ENCODE data around the gene SPTBN4.

The SPTBN4 gene

DNA sequence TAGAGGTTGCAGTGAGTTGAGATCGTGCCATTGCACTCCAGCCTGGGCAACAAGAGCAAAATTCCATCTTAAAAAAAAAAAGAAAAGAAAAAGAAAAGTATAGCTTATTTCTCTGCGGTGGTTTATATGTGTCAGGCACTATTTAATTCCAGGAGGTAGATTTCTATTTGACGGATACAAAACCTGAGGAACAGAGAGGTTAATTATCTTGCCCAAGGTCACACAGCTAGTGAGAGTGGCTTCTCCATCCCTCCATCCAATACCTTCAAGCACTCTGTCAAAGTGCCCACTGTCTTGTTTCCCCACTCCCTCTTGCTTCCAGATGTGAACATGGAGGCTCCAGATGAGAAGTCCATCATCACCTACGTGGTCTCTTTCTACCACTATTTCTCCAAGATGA is 34.8 kb downstream of the SPTBN4 start:
- no peaks in the 10 kb centered on the region for H3K79me2 ChIP-seq

DNA sequence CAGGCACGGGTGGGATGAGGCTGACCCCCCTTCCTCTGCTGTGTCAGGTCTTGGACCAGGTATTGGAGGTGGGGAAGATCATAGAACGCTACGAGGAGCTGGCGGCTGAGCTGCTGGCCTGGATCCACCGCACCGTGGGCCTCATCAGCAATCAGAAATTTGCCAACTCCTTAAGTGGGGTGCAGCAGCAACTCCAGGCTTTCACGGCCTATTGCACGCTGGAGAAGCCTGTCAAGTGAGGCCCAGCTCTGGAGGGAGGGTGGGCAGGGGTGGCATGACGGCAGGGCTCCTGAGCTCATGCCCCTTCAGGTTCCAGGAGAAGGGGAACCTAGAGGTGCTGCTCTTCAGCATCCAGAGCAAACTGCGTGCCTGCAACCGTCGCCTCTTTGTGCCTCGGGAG is 35.3 kb downstream of the SPTBN4 start:
- Histone ChIP-seq H3K36me3 (ENCODE audit: control insufficient read depth, insufficient read depth, low read length) (no peaks in the 10 kb centered on the region), H3K4me1 (no peaks in the 10 kb centered on the region), H3K4me3 (ENCODE audit: low read depth, low read length) (no peak overlapping the region), H3K27me3 (ENCODE audit: control insufficient read depth, insufficient read depth, low read length) (no peaks in the 10 kb centered on the region), H3K9me3 (ENCODE audit: control insufficient read depth, low read length) (no peaks in the 10 kb centered on the region), H2AFZ (no peak overlapping the region), H3K9ac (no peak overlapping the region), H3K79me2 (no peaks in the 10 kb centered on the region), H3K4me2 (ENCODE audit: low read length) (no peak overlapping the region), H3K27ac (no peak overlapping the region)
- TF ChIP-seq, protein P1, sequence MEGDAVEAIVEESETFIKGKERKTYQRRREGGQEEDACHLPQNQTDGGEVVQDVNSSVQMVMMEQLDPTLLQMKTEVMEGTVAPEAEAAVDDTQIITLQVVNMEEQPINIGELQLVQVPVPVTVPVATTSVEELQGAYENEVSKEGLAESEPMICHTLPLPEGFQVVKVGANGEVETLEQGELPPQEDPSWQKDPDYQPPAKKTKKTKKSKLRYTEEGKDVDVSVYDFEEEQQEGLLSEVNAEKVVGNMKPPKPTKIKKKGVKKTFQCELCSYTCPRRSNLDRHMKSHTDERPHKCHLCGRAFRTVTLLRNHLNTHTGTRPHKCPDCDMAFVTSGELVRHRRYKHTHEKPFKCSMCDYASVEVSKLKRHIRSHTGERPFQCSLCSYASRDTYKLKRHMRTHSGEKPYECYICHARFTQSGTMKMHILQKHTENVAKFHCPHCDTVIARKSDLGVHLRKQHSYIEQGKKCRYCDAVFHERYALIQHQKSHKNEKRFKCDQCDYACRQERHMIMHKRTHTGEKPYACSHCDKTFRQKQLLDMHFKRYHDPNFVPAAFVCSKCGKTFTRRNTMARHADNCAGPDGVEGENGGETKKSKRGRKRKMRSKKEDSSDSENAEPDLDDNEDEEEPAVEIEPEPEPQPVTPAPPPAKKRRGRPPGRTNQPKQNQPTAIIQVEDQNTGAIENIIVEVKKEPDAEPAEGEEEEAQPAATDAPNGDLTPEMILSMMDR (IDR thresholded peaks at IDR 0.05) = no peak

More for the DNA sequence above, 34.8 kb downstream of the SPTBN4 start:
- TF ChIP-seq, protein P1 (IDR thresholded peaks at IDR 0.05) = no peak
- no peaks in the 10 kb centered on the region for H3K4me1 ChIP-seq
- H3K27ac ChIP-seq = no peak overlapping the region
- H3K9me3 ChIP-seq (ENCODE audit: control insufficient read depth, low read length) = no peaks in the 10 kb centered on the region
- H2AFZ ChIP-seq = no peak overlapping the region
- no peak overlapping the region for H3K4me2 ChIP-seq (ENCODE audit: low read length)
- H3K4me3 ChIP-seq (ENCODE audit: low read depth, low read length) = no peak overlapping the region
- H3K36me3 ChIP-seq (ENCODE audit: control insufficient read depth, insufficient read depth, low read length) = no peaks in the 10 kb centered on the region
- H3K9ac ChIP-seq = no peak overlapping the region
- no peaks in the 10 kb centered on the region for H3K27me3 ChIP-seq (ENCODE audit: control insufficient read depth, insufficient read depth, low read length)

GRCh38 chr19:40502647-40503319 is 36.0 kb downstream of the SPTBN4 start:
- TF ChIP-seq, protein P1 (IDR thresholded peaks at IDR 0.05) = no peak
- H3K27ac ChIP-seq = no peak overlapping the region
- H2AFZ ChIP-seq = no peak overlapping the region
- H3K4me2 ChIP-seq (ENCODE audit: low read length) = no peak overlapping the region
- no peaks in the 10 kb centered on the region for H3K36me3 ChIP-seq (ENCODE audit: control insufficient read depth, insufficient read depth, low read length)
- H3K4me1 ChIP-seq = no peaks in the 10 kb centered on the region
- H3K27me3 ChIP-seq (ENCODE audit: control insufficient read depth, insufficient read depth, low read length) = no peaks in the 10 kb centered on the region
- H3K9ac ChIP-seq = no peak overlapping the region
- no peaks in the 10 kb centered on the region for H3K9me3 ChIP-seq (ENCODE audit: control insufficient read depth, low read length)
- no peak overlapping the region for H3K4me3 ChIP-seq (ENCODE audit: low read depth, low read length)
- H3K79me2 ChIP-seq = no peaks in the 10 kb centered on the region

DNA sequence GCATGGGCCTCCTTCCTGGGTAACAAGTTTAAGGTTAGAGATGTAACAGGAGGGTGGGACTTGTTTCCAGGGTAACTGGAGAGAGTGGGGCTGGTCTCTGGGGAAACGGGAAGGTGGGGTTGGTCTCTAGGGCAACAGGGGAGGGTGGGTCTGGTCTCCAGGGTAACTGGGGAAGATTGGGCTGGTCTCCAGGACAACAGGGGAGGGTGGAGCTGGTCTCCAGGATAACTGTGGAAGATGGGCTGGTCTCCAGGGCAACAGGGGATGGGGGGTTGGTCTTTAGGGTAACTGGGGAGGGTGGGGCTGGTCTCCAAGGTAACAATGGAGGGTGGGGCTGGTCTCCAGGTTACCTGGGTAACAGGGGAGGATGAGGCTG is 36.5 kb downstream of the SPTBN4 start:
- Histone ChIP-seq H3K4me2 (ENCODE audit: low read length) (no peak overlapping the region), H3K36me3 (ENCODE audit: control insufficient read depth, insufficient read depth, low read length) (no peaks in the 10 kb centered on the region), H3K9ac (no peak overlapping the region), H3K4me1 (no peaks in the 10 kb centered on the region), H3K4me3 (ENCODE audit: low read depth, low read length) (no peak overlapping the region), H3K9me3 (ENCODE audit: control insufficient read depth, low read length) (no peaks in the 10 kb centered on the region), H3K27ac (no peak overlapping the region), H3K79me2 (no peaks in the 10 kb centered on the region), H2AFZ (no peak overlapping the region), H3K27me3 (ENCODE audit: control insufficient read depth, insufficient read depth, low read length) (no peaks in the 10 kb centered on the region)
- TF ChIP-seq, protein P1 (IDR thresholded peaks at IDR 0.05) = no peak

- Histone ChIP-seq H3K27ac (no peak overlapping the region), H2AFZ (no peak overlapping the region), H3K79me2 (no peaks in the 10 kb centered on the region), H3K9me3 (ENCODE audit: control insufficient read depth, low read length) (no peaks in the 10 kb centered on the region), H3K4me3 (ENCODE audit: low read depth, low read length) (no peak overlapping the region), H3K27me3 (ENCODE audit: control insufficient read depth, insufficient read depth, low read length) (no peaks in the 10 kb centered on the region), H3K4me1 (no peaks in the 10 kb centered on the region), H3K36me3 (ENCODE audit: control insufficient read depth, insufficient read depth, low read length) (no peaks in the 10 kb centered on the region), H3K9ac (no peak overlapping the region), H3K4me2 (ENCODE audit: low read length) (no peak overlapping the region)
- TF ChIP-seq, protein P1 (IDR thresholded peaks at IDR 0.05) = no peak
Observed at GRCh38 chr19:40506099-40506498, 39.3 kb downstream of the SPTBN4 start.

Data from parathyroid adenoma (tissue), 2 donors.